HG03108 (cell line): Measurements from ENCODE around the gene SPATA16.
"Not testable (repeated sequence)": the region's sequence is repeated elsewhere in the genome, so short reads cannot be mapped to it uniquely, and the experiment has no call there.

Source experiments
- ATAC-seq: cut with Tn5 transposase; IDR thresholded peaks from one replicate; pipeline ENCODE4 v1.9.1; 2021; ENCODE audit warnings: moderate library complexity; ENCODE audit not compliant: unreplicated experiment

Gene SPATA16, protein sequence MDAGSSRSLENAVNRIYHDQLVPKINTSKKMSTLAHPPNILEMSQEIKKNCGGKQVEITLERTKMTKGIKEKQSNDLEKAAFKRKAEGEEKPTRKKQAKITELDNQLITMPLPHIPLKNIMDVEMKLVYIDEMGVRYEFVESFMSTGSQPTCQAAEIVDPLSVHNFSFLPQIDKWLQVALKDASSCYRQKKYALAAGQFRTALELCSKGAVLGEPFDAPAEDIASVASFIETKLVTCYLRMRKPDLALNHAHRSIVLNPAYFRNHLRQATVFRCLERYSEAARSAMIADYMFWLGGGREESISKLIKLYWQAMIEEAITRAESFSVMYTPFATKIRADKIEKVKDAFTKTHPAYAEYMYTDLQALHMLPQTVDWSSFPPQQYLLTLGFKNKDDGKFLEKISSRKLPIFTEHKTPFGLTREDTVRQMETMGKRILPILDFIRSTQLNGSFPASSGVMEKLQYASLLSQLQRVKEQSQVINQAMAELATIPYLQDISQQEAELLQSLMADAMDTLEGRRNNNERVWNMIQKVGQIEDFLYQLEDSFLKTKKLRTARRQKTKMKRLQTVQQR

DNA sequence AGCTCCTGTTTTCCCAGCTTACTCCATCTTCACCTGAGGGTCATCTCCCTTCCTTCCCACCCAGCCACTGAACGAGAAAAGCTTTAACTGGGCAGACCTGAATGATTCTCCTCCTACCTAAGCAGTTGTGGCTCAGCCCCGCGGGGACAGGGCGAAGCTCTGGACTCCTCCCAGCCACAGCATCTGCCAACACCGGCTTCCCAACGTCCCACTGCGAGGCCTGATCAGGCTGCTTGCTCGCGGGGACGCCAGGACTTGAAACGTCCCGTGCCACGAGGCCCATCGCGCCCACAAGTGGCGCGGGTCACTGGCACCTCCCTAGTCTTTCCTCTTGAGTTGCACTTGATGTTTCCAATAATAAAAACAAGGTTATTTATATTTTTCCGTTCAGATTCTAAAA lies at the start of gene SPATA16:
Gene SPATA16, minus strand, starts transcription at position 250 of the 400 bp plus-strand sequence. CDS start 23,504 bp downstream, outside the sequence.
- ATAC-seq, result no peak

DNA sequence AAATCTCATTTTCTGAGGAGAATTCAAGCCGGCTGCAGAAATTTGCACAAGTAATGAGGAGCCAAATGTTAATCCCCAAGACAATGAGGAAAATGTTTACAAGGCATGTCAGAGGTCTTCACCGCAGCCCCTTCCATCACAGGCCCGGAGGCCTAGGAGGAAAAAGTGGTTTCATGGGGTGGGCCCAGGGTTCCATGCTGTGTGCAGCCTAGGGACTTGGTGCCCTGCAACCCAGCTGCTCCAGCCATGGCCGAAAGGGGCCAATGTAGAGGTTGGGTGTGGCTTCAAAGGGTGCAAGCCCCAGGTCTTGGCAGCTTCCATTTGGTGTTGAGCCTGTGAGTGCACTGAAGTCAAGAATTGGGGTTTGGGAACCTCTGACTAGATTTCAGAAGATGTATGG lies 42.0 kb upstream of the SPATA16 start:
- ATAC-seq, result not testable (repeated sequence)

DNA sequence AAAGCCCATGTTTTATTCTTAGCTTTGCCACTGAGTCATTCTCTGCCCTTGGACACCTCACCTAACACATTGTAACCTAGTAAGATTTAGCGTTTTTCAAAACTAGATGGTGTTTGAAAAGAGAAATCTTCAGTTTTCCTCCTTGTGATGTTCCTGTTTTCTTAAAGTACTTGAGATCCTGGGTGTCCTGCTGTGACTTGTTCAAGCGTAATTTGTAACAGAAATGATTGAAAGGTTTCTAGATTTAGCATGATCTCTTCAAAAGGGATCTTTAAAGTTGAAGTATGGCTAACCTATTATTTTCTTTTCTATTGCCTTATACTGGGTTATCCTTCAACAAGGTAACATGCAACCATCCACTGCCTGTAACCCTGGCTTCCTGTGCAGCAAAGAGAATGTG lies 32.6 kb upstream of the SPATA16 start:
- no peak for ATAC-seq

DNA sequence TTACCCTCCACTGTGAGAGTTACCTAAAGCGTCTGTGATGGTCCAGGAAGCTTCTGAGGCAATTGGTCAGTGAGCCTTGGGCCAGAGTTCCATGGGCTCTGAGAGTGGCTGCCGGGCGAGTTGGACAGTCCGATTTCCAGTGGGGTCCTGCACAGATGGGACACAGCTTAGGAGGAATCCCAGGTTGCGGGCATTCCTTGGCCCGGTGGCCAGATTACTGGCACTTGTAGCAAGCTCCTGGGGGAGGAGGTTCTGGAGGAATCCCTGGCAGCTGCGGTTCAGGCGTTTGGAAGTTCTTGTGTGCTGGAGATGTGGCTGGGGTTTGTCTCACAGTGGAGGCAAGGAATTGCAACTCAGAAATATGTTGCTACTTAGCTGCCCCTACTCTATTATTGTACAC lies 18.1 kb upstream of the SPATA16 start:
- not testable (repeated sequence) for ATAC-seq

DNA sequence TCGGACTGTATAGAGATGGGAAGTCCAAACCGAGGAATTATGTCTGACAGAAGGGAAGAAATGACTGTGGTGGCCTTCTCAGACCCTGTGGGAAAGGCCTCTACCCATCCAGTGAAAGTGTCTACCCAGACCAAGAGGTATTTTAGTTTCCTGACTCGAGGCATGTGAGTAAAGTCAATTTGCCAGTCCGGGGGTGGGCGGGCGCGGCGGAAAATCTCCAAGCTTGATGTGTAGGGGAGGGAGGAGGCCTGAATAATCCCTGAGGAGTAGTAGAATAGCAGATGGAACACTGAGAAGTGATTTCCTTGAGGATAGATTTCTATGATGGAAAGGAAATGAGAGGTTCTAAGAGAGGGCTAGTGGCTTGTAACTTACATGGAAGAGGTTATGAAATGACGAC lies 15.5 kb upstream of the SPATA16 start:
- ATAC-seq, result not testable (repeated sequence)

DNA sequence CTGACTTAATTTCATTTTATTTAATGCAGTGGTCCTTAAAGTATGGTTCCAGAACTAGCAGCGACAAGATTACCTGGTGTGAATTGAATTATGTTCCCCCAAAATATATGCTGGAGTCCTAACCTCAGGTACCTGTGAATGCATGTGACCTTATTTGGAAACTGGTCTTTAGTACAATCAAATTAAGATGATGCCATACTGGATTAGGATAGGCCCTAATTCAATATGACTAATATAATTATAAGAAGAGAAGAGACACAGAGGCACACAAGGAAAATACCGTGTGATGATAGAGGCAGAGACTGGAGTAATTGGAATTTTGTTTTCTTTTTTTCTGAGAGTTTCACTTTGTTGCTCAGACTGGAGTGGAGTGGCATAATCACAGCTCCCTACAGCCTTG lies 12.6 kb upstream of the SPATA16 start:
- ATAC-seq, result no peak

DNA sequence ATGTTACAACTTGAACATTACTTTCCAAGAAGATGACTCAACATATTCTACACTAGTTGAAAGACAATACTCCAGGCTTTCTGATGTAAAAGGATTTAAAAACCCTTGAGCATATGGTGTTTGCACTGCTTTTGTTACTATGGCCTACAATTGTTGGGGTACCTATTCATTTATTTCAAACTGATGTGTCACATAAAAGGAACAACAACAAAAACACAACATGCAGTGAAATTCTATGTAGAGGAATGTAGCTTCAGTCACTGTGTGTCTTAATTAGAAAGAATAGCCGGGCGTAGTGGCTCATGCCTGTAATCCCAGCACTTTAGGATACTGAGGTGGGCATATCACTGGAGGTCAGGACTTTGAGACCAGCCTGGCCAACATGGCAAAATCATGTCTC lies 1.6 kb downstream of the SPATA16 start:
- no peak for ATAC-seq

DNA sequence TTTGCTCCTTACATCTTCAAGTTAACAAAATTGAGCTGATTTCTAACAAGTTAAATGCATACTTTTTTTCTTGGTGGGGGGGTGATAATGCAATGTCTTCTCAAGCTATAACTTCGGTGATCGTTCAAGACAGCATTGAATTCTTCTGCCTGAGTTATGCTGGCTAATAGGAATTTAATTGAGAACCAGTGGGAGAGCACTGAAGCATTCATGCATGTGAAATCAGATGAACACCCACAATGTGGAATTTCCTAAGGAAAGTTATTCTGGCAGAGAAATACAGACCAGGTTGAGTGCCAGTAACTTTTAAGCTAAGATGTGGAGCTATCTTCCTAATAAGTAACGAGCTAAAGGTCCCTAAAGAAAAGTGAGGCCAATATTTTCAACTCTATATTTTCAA lies 3.0 kb downstream of the SPATA16 start:
- ATAC-seq, result no peak

DNA sequence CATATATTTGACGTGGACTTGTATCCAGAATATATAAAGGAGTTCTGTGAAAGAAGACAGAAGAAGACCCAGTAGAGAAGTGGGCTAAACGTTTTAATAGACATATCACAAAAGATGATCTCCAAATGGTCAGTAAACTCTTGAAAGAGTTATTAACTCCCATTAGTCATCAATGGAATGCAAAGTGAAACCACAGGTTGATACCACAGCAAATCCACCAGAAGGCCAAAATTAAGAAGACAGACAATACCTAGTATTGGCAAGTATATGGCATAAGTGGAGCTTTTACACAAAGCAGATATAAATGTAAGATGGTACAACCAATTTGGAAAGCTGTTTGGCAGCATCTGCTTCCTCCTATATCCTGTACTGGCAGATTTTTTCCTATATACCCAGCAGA lies 6.0 kb downstream of the SPATA16 start:
- no peak for ATAC-seq

DNA sequence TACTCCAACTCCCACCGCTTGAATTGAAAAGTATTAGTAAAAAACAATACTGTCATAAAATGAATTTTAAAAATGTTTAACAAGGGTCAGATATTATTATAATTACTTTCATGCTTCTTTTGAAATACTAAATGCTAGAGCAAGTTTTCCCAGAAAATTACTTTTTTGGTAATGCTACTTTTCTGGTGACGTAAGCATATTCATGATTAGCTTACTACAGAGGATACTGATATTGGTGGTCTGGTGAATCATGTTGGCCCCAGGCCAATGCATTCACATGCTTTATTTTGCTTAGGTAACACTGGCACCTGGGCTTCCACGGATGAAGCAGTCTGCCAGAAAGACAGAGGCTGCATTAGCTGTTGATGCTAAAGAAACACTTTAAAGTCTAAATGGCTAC lies 12.4 kb downstream of the SPATA16 start:
- no peak for ATAC-seq

DNA sequence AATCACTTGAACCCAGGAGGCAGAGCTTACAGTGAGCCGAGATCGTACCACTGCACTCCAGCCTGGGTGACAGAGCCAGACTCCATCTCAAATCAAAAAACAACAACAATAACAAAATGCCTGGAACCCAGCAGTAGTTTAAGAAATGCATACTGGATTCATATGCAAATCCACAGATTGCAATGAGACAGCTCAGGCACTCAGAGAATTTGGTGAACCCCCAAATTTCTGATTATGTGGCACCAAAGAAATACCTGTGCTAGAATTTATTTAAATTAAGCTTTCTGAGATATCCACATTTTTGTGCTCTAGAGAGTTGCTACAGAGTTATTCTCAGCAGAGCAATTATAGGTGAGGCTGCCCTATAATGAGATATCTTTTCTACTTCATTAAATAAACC lies 29.7 kb downstream of the SPATA16 start:
- no peak for ATAC-seq

DNA sequence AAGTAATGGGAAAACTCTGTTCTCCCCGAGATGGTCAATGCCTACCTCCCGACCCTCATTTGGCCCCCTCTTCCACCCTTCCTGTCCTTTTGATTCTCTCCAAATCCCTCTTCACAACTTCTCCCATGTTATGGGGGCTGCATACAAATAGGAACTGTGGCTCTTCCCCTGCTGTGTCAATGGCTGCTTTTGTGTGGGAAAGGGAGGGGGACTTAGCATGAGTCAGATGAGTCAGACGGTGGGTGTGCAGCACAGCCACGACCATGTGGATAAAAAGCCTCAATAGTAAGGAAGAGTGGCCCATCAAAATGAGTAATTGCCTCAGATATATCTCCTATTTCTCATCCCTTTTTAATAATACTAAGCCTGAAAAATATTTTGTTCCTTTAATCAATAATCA lies 31.9 kb downstream of the SPATA16 start:
- ATAC-seq, result no peak

DNA sequence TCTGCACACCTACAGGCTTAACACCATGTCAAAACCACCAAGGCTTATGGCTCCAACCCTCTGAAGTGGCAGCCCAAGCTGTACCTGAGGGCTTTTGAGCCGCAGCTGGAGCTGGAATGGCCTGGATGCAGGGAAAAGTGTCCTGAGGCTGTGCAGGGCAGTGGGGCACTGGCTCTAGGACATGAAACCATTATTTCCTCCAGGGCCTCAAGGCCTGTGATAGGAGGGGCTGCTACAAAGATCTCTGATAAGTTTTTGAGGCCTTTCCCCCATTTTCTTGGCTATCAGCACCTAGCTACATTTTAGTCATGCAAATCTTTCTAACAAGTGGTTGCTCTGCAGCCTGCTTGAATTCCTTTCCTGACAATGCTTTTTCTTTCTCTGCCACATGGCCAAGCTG lies 37.6 kb downstream of the SPATA16 start:
- no peak for ATAC-seq

DNA sequence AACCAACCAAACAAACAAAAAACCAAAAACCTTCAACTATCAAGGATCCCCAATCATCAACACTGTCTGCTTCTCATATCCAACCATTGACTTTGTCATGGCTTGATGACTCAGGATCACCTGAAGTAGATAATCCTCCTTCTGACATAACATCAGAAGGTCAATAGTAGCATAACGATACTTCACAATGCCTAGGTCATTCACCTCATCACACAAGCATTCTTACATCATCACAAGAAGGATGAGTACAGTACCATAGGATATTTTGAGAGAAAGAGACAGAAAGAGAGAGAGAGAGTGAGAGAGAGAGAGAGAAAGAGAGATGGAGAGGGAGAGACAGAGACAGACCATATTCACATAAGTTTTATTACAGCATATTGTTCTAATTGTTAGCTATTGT lies 42.1 kb downstream of the SPATA16 start:
- no peak for ATAC-seq

DNA sequence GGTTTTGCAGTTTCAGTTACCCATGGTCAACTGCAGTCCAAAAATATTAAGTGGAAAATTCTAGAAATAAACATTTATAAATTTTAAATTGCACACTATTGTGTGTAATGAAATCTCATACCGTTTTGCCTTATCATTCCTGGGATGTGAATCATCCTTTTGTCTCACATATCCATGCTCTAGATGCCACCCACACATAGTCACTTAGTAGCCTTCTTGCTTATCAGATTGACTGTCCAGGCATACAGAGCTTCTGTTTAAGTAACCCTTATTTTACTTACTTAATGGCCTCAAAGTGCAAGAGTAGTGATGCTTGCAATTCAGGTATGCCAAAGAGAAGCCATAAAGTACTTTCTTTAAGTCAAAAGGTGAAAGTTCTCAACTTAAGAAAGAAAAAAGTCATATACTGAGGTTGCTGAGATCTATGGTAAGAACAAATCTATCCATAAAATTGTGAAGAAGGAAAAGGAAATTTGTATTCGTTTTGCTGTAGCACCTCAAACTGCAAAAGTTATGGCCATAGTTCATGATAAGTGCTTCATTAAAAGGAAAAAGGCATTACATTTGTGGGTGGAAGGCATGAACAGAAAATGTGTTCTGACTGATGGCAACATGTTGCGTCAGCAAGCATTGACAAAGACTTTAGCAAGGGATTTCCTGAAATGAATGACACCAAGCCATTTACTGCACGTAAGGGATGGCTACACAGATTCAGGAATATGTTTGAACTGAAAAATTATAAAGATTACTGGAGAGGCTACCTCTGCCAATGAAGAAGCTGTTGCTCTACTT lies 43.8 kb downstream of the SPATA16 start:
- ATAC-seq, result no peak

DNA sequence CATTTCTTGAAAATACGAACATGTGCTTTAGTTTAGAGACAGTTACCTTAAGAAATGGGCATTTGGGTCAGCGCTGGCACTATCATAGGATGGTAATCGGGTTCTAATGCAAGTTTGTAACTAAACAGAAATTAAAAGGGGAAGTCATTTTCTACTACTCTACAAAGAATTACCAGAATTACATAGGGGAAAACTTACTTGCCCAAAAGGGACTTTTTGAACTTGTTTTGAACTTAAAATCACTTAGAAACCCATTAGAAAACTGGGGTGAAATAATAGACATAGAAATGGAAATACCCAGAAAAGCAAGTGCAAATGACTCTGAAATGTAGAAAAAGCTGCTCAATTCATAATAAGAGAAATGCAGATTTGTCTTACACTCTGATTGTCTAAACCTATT lies 44.9 kb downstream of the SPATA16 start:
- ATAC-seq, result no peak

DNA sequence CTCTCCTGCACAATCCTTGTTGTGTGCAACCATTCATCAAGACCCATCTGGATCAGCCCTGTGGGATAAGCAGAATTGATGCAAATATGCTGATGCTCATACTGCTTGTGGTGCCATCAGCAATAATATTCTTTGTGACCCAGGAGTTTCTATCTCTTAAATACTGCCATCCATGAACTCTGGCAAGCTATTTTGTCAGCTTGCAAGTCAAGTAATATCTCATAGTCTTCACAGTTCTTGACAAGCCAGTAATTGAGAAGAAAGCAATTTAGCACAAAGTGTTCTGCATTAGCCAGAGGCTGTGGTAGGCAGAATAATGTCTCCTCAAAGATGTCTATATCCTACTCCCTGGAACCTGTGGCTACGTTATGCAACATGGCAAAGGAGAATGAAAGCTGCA lies 49.0 kb downstream of the SPATA16 start:
- no peak for ATAC-seq

DNA sequence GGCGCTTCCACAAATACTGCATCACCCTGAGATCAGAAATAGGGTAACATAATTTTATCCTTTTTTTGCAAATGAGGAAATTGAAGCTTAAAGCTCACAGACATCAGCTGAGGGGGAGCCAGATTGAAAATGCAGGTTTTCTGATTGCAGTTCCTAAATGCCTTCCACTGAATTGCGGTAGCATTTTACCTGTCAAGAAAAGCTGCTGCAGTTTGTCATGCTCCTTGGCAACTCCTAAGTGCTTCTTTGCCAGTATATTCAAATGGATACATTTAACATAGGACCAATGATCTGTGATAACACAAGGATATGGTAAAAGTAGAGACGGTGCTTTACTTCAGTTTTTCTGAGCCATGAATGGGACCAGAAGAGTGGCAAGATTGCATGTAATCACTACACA lies 50.5 kb downstream of the SPATA16 start:
- ATAC-seq, result no peak

DNA sequence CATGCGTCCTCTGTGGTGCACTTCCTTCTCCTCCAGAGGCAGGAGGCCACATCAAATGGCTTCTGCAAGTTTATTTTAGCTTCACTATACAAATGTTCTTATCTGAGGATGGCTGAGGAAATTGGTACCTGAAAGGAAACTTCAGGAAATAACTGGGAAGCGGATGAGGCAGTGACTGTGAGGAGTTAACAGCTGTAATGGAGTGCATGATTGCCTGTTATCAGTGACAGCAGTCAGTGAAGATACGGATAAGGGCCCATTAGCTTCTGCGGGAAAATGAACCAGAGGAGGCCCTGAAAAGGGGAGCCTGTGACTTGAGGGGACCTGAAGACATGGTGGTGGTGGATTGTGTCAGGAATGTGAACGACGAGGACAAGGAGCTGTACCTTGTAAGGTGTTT lies 51.8 kb downstream of the SPATA16 start:
- ATAC-seq, result no peak

DNA sequence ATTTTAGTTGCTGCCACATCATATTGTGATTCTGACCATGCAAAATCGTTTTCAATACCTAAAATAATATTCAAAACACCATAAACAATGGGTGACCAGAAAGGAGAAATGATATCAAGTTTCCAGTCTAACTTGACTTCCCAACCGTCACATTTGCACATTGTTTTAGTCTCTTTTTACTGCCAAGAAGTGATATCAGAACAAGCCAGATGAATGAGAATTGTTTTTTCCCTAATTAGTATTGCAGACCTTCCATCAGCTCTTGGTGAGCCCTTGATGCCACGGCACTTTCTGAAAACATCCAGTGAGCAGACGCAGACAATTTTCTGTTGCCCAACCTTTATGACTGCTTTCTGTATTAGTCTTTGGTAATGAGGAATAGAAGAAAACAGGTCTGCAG lies 62.5 kb downstream of the SPATA16 start:
- ATAC-seq, result no peak

DNA sequence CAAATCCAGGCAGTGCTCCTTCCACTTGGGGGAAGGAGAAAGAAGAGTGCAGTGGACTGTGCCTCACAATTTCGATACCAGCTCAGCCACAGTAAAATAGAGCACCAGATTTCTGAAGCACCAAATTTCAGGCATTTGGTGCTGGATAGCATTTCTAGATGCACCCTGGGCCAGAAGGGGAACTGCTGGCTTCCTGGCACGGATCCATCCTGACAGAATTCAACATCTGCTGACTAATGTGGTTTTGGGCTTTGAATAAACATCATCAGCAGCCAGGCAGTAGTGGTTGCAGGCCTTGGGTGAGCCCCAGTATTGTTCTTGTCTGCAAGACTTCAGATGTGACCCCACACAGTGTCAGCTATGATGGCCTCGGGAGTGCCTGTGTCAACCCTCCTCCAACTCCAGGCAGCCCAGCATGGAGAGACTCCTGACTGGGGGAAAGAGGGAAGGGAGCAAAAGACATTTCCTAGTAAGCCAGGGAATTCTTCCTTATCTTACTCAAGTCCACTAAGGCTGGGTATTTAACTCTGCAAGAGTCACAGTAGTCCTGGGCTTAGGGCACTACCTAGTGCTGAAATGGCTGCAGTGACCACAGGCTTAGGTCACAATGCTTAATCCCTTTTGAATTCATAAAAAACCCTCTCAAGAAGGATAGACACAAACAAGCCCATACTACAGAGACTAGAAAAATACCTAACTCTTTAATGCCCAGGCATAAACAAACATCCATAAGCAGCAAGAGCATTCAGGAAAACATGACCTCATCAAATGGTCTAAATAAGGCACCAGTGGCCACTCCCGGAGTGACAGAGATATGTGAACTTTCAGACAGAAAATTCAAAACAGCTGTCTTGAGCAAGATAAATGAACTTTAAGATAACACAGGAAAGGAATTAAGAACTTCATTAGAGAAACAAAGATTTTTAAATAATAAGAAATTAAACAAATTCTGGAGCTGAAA lies 74.7 kb downstream of the SPATA16 start:
- no peak for ATAC-seq
